ENCODE results near the gene SDK1. TPM values are rescaled to one million over a fixed set of nuclear protein-coding genes. Genes with fewer than 3 reads are reported as not detected.

Gene SDK1
- total RNA-seq, 4 donors from 2014 or later = 7.5 to 35.0 (median 10.2) TPM

DNA sequence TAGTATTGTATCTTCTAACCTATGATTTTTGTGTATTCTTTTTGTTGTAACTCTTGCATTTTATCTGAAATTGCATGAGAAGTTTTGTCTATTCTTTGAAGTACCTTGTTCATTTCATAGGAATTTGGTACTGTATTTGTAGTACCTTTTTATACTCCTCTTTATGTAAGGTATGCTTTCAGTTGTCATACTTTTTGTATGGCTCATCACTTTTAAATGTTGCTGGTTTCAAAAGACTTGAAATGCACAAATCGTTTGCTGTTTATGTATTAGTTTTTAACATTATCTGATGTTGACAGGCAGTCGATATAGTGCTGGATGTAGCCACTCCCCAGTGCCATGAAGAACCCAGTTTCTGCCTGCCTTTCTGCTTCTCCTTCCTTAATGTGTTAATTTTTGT, 158.1 kb downstream of the SDK1 start:
- TF ChIP-seq, protein P1, sequence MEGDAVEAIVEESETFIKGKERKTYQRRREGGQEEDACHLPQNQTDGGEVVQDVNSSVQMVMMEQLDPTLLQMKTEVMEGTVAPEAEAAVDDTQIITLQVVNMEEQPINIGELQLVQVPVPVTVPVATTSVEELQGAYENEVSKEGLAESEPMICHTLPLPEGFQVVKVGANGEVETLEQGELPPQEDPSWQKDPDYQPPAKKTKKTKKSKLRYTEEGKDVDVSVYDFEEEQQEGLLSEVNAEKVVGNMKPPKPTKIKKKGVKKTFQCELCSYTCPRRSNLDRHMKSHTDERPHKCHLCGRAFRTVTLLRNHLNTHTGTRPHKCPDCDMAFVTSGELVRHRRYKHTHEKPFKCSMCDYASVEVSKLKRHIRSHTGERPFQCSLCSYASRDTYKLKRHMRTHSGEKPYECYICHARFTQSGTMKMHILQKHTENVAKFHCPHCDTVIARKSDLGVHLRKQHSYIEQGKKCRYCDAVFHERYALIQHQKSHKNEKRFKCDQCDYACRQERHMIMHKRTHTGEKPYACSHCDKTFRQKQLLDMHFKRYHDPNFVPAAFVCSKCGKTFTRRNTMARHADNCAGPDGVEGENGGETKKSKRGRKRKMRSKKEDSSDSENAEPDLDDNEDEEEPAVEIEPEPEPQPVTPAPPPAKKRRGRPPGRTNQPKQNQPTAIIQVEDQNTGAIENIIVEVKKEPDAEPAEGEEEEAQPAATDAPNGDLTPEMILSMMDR (IDR thresholded peaks at IDR 0.05; ENCODE audit: low read depth) = no peak

DNA sequence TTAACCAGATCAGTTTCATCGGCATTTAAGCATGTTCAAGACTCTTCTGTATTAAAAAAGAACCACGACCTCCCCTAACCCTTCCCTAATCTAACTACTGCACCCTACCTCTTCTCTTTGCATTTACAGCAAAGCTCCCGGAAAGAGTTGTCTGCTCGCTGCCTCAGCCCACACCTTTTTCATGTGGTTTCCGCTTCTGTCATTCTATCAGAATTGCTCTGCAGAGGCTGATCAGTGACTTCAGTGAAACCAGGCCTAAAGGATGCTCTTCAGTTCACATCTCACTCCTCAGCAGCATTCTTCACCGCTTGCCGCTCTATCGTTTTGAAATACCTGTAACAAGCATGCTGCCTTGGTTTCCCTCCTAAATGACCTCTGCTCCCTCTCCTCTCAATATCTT, 160.9 kb downstream of the SDK1 start:
- TF ChIP-seq, protein P1 (IDR thresholded peaks at IDR 0.05; ENCODE audit: low read depth) = no peak

DNA sequence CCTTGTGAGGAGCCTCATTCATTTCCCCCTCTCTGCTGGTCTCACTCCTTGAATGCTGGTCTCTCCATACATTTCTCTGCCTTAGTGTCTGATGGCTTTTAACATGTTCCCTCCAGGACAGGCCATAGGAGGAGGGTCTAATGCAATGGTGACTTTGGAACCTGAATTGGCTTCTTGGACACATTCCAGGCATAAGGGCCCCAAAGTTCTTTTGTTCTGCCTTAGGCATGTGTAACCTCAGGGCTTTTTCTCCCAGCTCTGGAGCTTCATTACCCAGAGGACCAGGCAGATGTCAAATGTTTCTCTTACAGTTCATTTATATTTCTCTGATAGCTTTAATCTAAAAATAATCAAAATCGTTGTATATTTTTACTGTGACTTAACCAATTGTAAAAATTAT, 162.6 kb downstream of the SDK1 start:
- TF ChIP-seq, protein P1 (IDR thresholded peaks at IDR 0.05; ENCODE audit: low read depth) = no peak

DNA sequence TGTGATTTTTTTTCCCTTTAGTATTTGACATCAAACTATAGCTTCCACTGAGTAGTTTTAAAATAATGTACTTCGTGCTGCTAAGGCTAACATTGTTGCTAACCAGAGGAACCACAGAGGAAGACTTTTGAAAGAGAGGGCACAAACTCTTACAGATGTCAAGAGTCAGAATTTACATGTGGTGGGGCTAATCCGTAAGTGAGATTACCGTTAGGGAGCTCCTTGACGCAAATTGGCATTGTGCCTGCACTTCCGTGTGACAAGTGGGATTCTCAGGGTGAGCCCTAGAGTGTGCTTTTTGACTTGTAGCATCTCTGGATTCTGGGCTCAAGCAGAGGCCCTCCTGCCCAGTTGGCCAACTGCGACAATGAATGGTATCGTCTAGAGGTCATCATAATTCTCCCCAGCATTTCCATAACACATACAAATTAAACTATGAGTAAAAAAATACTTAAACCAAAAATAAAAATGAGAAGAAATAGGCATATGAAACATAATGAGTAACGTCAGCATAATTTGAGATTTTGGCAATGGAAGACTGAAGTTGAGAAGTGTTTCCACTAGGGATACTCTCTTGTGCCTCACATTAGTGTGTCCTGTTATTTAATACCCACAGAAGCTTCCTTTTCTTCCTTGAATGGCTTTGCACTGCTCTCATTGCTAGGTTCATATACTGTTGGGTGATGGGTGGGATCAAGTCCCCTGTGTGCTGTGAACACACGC, 164.0 kb downstream of the SDK1 start:
- TF ChIP-seq, protein P1 (IDR thresholded peaks at IDR 0.05; ENCODE audit: low read depth) = no peak

DNA sequence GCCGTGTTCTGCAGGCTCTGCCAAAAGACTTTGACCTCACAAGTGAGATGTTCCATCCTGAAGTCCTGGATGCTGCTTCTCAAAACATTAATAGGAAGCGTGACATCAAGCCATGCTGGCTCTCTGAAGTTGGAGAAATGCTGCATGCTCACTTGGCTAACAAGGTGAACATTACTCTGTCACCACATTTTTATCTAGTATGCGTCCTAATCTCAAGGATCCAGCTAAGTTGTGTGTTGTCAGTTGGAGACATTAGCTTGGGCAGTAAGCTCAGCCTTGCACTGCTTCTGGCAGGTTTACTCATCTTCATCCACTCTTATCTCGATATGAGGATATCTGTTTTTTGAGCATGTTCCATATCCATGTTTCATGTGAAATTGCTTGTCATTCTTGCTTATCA, 165.2 kb downstream of the SDK1 start:
- TF ChIP-seq, protein P1 (IDR thresholded peaks at IDR 0.05; ENCODE audit: low read depth) = no peak

DNA sequence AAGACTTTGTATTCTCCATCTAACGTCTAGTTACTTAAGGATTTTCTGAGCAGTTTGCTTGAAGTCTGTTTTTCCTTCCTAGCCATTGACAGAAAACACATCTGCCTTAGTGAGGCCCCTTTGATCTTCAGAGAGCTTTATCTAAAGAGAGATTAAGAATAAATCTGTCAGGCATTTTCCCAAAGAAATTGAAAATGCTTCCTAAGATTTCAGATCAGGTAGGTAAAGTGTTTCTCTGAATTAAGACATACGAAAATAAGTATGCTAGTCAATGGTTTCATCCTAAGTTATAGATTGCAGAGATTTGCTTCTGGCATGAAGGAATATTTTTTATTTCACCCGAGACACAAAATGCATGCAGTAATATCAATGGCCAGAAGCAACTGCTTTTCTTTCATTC, 168.6 kb downstream of the SDK1 start:
- TF ChIP-seq, protein P1 (IDR thresholded peaks at IDR 0.05; ENCODE audit: low read depth) = no peak

DNA sequence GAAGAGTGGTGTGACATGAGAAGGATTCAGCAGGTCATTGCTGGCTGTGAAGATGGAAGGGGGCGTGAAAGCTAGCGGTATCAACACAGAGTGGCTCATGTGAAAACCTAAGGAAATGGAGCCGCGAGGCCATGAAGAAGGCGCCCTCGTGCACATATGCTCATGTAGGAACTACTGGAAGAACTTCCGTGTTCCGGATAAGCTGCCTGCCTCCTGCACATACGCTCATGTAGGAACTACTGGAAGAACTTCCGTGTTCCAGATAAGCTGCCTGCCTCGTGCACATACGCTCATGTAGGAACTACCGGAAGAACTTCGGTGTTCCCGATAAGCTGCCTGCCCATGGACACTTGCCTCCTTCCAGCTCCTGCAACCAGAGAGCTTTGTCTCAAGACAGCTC, 179.1 kb downstream of the SDK1 start:
- TF ChIP-seq, protein P1 (IDR thresholded peaks at IDR 0.05; ENCODE audit: low read depth) = no peak
